ENCODE measurements around the gene ANO9. TPM values are rescaled to one million over a fixed set of nuclear protein-coding genes. Genes with fewer than 3 reads are reported as not detected.

Gene ANO9
- total RNA-seq, 1 experiment from 2014 or later = 0.73 TPM

DNA sequence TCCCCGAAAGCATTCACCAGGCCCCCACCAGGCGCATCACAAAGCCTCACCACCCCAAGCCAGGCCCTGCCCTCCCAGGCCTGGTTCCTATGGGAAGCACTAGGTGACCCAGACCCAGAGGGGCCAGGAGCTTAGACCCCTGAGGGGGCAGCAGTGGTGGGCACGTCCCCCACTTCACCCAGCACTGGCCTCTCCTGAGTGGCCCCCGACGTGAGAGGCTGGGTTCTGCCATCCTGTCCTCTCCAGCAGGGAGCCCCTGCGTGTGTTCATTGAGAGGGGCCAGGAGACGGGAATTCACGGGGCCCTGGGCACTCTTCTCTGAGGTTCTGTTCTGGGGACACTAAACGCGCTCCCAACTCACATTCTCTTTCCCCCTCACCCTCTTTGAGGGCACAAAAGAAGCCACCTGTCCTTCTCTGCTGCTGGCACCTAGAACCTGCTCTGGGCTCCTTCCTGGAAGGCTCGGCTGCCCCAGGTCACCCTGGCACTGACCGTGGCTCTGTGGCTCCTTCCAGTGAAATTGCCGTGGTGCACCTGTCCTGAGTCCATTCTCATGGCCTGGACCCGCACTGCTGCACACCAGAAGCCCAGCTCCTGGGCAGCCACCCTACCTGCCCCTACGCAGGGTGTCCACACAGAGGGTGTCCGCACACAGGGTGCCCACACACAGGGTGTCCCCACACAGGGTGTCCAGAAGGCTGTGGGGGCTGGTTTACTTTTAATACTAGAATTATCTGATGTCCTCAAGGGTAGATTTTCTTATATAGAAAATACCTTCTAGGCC is 20.5 kb upstream of the ANO9 start:
- Histone ChIP-seq H3K27me3 (no peaks in the 10 kb centered on the region), H3K36me3 (peaks cover 11% of the 10 kb centered on the region), H3K4me1 (no peaks in the 10 kb centered on the region), H3K4me3 (no peak overlapping the region), H3K27ac (no peak overlapping the region), H3K9me3 (replicated peaks) (no peaks in the 10 kb centered on the region)
- no peak for DNase-seq

DNA sequence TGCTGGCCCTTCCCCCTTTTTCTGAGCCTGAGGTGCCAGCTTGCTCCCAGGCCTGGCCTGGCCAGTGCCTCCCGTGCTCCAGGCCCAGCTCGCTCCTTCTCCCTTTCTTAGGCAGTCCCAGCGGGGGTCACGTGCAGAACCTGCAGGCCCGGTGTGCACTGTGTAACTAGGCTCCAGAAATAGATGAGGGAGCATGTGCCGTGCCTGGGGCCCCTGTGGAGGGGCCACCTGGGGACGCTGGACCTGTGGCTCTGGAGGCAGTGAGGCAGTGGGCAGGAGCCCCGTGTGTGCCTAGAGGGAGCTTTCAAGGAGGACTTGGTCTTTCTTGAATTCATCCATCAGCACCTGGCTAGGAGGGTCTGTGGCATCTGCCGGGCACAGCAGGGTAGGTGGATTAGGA is 19.8 kb upstream of the ANO9 start:
- no peaks in the 10 kb centered on the region for H3K27me3 ChIP-seq
- H3K36me3 ChIP-seq = peaks cover 11% of the 10 kb centered on the region
- H3K9me3 ChIP-seq (replicated peaks) = no peaks in the 10 kb centered on the region
- no peak overlapping the region for H3K27ac ChIP-seq
- H3K4me1 ChIP-seq = no peaks in the 10 kb centered on the region
- no peak for DNase-seq
- no peak overlapping the region for H3K4me3 ChIP-seq

DNA sequence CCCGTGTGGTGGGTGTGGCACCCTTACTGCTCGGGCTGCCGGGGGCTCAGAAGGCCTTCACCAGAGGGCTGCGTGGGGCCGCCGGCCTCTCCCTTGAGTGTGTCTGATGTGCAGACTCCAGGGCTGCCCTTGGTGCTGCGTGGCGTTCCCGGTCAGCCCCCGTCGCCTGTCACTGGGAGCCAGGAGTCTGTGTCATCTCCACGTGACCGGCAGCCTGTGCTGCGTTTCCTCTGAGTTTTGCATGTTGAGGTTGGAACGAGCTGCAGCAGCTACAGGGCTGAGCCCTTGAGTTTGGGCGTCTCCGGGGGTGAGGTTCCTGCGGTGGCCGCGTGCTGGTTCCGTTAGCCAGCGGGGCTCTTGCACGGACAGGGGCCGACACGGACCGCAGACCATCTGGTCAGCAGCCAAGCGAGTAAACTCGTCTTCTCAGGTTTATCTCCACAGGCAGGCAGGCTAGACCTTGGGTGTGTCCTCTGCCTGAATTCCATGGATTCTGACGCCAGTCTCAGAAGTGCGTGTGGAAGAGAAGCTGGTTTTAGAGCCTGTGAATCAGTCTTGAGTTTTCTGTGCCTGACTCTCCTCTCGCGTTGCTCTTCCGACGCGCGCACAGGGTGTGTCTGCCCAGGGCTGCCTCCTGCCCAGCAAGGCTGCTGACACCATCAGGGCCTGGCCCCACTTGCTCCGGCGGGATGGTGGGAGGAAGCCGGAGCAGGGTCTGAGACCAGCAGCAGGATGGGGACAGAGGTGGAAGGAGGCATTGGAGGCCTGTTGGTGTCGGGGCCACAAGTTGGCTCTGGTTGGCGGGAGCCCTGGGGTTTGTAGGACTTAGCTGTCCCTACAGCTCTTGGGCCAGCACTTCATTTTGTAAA is 18.8 kb upstream of the ANO9 start:
- DNase-seq = no peak
- H3K9me3 ChIP-seq (replicated peaks) = no peaks in the 10 kb centered on the region
- H3K36me3 ChIP-seq = peaks cover 5% of the 10 kb centered on the region
- H3K4me1 ChIP-seq = no peaks in the 10 kb centered on the region
- no peak overlapping the region for H3K27ac ChIP-seq
- no peak overlapping the region for H3K4me3 ChIP-seq
- no peaks in the 10 kb centered on the region for H3K27me3 ChIP-seq

DNA sequence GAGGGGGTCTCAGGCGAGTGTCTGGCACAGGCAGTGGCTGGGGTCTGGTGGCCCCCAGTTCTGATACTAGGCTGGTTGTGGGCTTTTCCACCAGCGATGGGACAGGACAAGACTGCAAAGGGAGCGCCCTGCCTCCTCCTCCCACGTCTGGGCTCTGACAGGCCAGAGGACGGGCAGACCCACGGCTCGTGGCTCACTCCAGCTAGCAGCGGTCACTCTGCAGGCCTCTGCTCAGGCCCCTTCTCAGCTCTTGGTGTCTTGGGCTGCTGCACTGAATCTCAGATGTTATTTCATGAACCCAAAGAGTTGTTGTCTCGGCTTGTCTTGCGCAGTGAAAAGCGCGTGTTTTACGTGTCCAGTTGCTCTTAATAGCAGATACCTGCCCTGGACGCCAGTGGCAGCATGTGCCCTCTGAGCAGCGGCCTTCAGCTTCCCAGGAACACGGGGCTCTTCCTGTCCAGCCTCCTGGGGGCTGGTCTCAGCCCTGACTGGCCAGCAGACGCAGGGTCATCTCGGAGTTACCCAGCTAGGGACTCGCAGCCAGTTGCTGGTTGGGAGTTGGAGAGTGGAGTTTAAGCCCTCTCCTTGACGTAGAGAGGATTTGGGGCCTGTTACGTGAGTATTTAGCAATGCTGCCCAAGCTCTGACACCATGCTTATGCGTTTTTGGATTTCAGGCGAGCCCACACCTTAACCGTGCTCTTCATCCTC is 17.9 kb upstream of the ANO9 start:
- Histone ChIP-seq H3K4me3 (no peak overlapping the region), H3K9me3 (replicated peaks) (no peaks in the 10 kb centered on the region), H3K36me3 (peaks cover 2% of the 10 kb centered on the region), H3K27me3 (no peaks in the 10 kb centered on the region), H3K4me1 (no peaks in the 10 kb centered on the region), H3K27ac (no peak overlapping the region)
- DNase-seq = no peak

DNA sequence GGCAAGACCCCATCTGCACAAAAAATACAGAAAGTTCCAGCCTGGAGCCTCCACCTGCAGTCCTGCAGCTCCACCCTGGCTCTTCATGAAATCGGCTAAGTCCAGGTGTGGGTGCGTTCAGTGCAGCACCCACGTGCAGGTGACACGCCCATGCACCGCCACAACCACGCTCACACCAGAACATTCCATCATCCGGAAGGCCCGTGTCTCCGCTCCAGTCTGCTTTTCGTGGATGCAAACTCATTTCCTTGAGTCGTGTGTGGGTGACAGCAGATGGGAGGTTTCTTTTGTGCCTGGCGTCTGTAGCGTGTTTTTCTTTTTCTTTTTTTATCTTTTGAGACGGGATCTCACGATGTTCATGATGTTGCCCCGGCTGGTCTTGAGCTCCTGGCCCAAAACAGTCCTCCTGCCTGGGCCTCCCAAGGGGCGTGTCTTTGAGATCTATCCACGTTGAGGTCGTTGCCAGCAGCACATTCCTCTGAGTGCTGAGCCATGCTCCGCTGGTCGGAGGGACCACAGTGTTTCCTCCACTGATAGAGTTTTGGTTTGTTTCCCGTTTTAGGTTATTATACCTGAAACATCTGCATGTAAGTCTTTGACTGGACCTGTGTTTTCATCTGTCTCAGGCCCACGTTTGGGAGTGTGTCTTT is 15.4 kb upstream of the ANO9 start:
- Histone ChIP-seq H3K9me3 (replicated peaks) (no peaks in the 10 kb centered on the region), H3K27ac (no peak overlapping the region), H3K4me1 (no peaks in the 10 kb centered on the region), H3K4me3 (no peak overlapping the region), H3K36me3 (peaks cover 12% of the 10 kb centered on the region), H3K27me3 (no peaks in the 10 kb centered on the region)
- no peak for DNase-seq

DNA sequence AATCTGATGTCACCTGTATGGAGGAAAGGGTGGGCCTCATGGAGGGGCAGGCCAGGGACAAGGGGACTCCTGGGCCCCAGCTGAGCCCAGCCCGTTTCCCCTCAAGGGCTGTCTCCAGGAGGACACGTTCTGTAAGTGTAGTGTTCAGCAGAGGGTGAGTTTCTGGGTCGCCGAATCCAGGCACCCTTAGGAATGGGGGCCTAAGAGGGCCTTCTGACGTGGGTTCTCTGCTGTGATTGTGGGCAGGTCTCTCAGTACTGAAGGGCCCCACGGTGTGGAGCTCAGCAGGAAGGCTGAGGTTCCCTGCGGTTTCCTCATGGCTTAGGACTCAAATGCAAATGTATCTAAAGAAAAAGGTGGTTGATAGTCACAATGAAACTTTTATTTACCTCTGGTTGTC is 14.7 kb upstream of the ANO9 start:
- no peak overlapping the region for H3K27ac ChIP-seq
- H3K4me1 ChIP-seq = peaks cover under 1% of the 10 kb centered on the region; the same call in 1 of the 2 replicates
- no peaks in the 10 kb centered on the region for H3K27me3 ChIP-seq
- H3K9me3 ChIP-seq (replicated peaks) = no peaks in the 10 kb centered on the region
- H3K4me3 ChIP-seq = no peak overlapping the region
- no peak for DNase-seq
- H3K36me3 ChIP-seq = peaks cover 12% of the 10 kb centered on the region

DNA sequence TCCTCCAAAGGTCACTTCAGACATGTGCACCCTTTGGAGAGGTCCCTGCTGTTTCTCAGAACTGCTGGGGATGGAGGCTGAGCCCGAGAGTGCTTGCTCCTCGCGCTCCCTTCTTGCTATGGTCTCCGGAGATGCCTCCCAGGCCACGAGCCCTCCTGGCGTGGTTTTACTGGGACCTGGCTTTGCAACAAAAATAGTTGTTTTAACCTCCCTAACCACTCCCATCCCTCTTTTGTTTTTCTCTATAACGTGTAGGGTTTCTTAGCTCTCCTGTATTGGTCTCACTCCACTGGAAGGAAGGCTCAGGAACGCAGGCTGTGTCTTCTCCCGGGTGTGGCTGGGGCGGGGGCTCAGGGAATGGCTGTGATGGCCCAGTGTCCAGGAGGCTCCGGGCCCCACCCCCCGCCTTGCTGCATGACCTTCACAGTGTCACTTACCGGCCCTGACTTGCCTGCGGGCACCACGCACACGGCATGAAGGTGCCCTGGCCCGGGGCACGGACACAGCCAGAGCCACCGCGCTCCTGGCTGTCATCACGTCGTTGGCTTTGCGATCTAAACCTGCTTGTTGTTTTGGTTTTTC is 13.8 kb upstream of the ANO9 start:
- H3K4me3 ChIP-seq = no peak overlapping the region
- H3K9me3 ChIP-seq (replicated peaks) = no peaks in the 10 kb centered on the region
- no peak overlapping the region for H3K27ac ChIP-seq
- H3K4me1 ChIP-seq = peaks cover 3% of the 10 kb centered on the region; the same call in 1 of the 2 replicates
- no peak for DNase-seq
- no peaks in the 10 kb centered on the region for H3K27me3 ChIP-seq
- H3K36me3 ChIP-seq = peaks cover 11% of the 10 kb centered on the region

DNA sequence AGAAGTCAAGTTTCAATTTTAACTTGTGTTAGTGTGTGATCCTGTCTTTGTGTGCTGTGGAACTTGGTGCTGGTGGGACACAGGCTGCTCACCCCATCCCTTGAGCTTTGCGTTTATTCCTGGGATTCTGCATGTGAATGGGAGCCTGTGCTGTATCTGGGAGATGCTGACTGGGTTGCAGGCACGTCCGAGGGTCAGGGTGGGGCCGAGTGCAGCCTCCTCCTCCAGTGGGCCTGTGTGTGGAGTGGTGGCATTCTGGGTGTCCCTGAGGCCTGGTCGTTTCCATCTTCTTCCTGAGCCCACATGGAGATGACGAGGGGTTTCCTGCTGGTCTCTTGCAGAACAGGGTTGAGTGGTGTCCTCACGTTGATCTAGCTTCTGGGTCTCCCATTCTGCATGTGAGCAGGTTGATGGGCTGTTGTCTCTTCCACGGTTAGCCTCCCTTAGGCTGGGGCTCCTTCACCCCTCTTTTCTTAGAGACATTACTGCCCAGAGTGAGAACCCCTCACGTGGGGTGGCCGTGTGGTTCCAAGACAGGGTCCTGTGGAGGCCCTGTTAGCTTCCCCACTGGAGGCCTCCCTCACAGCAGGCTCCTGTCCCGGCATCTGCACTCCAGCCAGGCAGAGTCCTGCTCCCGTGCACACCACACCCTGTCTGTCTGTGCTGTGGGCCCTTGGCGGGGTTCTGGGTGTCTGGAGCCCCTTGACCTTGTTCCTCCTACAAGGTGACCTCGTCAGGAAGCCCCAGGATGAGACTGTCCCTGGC is 13.2 kb upstream of the ANO9 start:
- no peaks in the 10 kb centered on the region for H3K27me3 ChIP-seq
- no peak overlapping the region for H3K4me3 ChIP-seq
- H3K4me1 ChIP-seq = peaks cover 3% of the 10 kb centered on the region; the same call in 1 of the 2 replicates
- peaks cover 11% of the 10 kb centered on the region; the same call in 1 of the 2 replicates for H3K36me3 ChIP-seq
- H3K27ac ChIP-seq = no peak overlapping the region
- H3K9me3 ChIP-seq (replicated peaks) = no peaks in the 10 kb centered on the region
- no peak for DNase-seq

DNA sequence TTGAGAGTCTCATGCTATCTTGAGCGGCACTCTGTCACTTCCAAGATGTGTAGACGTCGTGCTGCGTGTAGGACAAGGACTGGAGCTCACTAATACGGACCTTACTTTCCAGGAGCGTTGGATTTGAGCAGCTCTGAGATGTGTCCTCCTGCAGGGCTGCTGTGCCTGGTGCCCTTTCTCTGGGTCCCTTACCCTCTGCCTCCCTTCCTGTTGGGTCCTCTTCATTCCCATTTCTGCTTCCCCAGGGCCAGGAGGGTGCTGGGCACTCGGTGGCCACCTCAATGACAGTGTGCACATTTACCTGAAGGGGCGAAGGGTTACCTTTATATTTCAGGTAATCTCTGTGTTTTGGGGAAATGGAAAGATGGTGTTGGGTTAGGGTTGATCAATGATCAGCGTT is 12.2 kb upstream of the ANO9 start:
- Histone ChIP-seq H3K27ac (no peak overlapping the region), H3K27me3 (no peaks in the 10 kb centered on the region), H3K4me1 (peaks cover 3% of the 10 kb centered on the region; the same call in 1 of the 2 replicates), H3K9me3 (replicated peaks) (no peaks in the 10 kb centered on the region), H3K36me3 (peaks cover 11% of the 10 kb centered on the region; the same call in 1 of the 2 replicates), H3K4me3 (no peak overlapping the region)
- DNase-seq = no peak

DNA sequence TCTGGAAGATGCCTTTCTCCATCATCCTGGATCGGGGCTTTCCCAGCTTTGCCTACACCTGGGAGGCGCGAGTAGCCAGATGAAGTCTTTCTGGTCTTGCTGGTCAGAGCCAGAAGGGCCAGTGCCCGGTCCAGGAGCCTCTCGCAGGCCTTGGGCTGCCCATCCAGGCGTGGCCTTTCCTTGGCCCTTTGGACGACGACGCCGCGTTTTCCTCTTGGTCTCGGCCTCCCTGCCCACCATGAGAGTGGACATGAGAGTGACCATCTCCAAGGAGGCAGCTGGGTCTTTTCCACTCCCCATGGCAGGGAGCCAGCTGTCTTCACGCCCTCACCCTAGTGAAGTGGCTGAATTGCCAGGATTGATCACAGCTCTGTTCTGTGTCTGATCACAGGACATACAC is 11.8 kb upstream of the ANO9 start:
- Histone ChIP-seq H3K4me3 (no peak overlapping the region), H3K36me3 (peaks cover 11% of the 10 kb centered on the region; the same call in 1 of the 2 replicates), H3K27me3 (no peaks in the 10 kb centered on the region), H3K4me1 (peaks cover 5% of the 10 kb centered on the region; the same call in 1 of the 2 replicates), H3K27ac (no peak overlapping the region), H3K9me3 (replicated peaks) (no peaks in the 10 kb centered on the region)
- DNase-seq = no peak

DNA sequence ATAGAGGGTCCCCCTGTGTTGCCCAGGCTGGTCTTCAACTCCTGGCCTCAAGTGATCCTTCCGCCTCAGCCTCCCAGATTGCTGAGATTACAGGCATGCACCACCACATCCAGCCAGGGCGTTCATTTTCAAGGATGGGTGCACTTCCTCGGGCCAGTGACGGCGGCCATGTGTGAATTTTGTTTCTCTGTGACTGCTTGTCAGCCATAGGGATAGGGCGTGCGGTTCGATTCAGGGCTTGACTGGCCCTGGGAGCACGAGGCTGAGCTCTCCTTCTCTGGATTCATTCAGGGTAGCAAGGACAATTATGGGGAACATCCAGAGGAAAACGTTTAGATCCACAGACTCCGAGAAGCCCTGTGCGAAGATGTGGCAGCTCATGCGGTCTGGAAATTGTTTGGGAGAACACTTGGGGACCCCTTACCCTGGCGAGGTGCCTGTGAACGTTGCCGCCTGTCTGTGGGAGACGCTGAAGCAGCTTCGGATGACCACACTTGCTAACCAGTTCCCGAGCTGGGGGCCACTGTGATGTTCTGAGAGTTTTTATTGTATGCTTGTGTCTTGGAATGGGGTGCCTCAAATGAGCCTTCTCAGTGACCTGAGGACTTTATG is 11.2 kb upstream of the ANO9 start:
- H3K36me3 ChIP-seq = peaks cover 11% of the 10 kb centered on the region; the same call in 1 of the 2 replicates
- peaks cover 7% of the 10 kb centered on the region; the same call in 1 of the 2 replicates for H3K4me1 ChIP-seq
- H3K27ac ChIP-seq = no peak overlapping the region
- no peak overlapping the region for H3K4me3 ChIP-seq
- no peak for DNase-seq
- no peaks in the 10 kb centered on the region for H3K27me3 ChIP-seq
- no peaks in the 10 kb centered on the region for H3K9me3 ChIP-seq (replicated peaks)

DNA sequence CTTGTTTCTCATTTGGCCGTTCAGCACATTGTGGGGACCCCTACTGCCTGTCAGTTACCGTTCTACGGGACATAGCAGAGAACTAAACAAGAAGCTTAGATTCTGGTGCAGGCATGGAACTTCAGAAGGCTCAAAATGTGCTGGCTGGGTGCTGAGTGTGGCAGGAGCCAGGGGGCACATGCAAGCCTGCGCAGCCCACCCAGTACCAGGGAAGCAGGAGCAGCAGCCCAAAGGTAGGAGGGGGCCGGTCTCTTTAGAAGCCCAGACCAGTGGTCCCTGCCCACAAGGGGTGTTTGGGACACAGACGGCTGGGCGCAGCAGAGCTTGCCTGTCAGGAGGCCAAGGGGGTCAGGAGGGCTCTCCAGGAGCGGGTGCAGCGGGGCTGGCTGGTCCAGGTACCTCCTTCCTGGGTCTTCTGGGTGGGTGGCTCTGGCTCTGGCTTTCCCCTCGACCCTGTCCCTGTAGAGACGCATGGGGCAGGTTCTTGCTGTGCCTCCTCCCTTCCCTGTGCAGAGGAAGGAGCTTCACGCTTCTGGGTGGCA is 10.5 kb upstream of the ANO9 start:
- Histone ChIP-seq H3K9me3 (replicated peaks) (no peaks in the 10 kb centered on the region), H3K4me1 (peaks cover 7% of the 10 kb centered on the region; the same call in 1 of the 2 replicates), H3K4me3 (no peak overlapping the region), H3K27ac (no peak overlapping the region), H3K36me3 (peaks cover 11% of the 10 kb centered on the region; the same call in 1 of the 2 replicates), H3K27me3 (no peaks in the 10 kb centered on the region)
- no peak for DNase-seq

DNA sequence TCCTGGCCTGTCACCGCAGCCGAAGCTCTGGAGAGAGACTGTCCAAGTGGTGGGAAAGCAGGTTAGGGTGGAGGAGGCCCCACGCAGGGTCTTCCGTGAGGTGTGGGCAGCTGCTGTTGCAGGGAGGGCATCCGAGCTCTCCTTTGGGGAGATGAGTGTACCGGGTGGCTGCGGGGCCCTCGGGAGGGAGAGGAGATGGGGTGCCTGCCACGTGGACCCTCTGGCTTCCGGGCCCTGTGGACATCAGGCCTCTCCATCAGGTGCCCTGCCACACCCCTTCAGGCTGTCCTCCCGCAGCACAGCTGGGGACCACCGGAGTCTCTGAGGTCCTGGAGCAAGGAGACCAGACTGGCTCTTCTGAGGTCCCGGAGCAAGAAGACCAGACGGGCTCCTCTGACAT is 9.9 kb upstream of the ANO9 start:
- H3K27ac ChIP-seq = peak overlapping the region; percentile 25; the same call in 1 of the 2 replicates
- no peak for DNase-seq
- peak overlapping the region; percentile 76 for H3K4me3 ChIP-seq
- peaks cover 10% of the 10 kb centered on the region for H3K4me1 ChIP-seq
- no peaks in the 10 kb centered on the region for H3K9me3 ChIP-seq (replicated peaks)
- H3K36me3 ChIP-seq = peaks cover 11% of the 10 kb centered on the region; the same call in 1 of the 2 replicates
- no peaks in the 10 kb centered on the region for H3K27me3 ChIP-seq
